DOHH2 (cell line): ENCODE results near the gene CAMK1G.

Experiments
- CTCF ChIP-seq: fragments of 200-600 bp; sonication (generic); IDR thresholded peaks from one replicate; pipeline ENCODE4 v1.5.1; 2014; ENCODE audit warnings: antibody characterized with exemption, mild to moderate bottlenecking, low read depth, low read length; ENCODE audit not compliant: poor library complexity, severe bottlenecking
- EZH2phosphoT487 ChIP-seq: fragments of 200-600 bp; sonication (generic); IDR thresholded peaks from 2 replicates; pipeline ENCODE4 v1.6.1; 2017; ENCODE audit warnings: borderline replicate concordance, mild to moderate bottlenecking, antibody characterized with exemption, low read length, moderate library complexity, mixed read lengths

GRCh38 chr1:209625791-209626285 lies 42.3 kb downstream of the CAMK1G start:
- TF ChIP-seq CTCF (no peak), EZH2phosphoT487 (no peak)
